ENCODE measurements around the gene CAMK1D.
"Not testable (repeated sequence)": the region's sequence is repeated elsewhere in the genome, so short reads cannot be mapped to it uniquely, and the experiment has no call there.

The CAMK1D gene

DNA sequence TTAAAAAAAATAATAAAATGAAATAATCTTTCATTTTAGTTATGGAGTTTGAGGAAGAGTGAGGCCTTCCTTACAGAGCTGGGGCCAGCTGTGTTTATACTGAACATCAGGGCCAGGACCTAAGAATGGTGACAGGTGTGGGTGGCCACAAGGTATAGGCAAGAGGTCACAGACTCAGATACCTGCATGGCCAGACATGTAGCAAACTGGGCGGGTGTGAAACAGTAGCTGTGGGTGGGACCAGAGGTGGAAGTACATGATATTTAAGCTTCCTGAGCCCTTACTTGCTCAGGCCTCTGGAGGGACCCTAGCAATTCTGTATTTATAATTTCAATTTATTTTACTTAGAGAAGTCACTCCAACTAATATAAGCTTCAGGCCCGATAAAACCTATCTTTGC, 27.7 kb upstream of the CAMK1D start:
- no peak overlapping the region for H3K4me3 ChIP-seq (ENCODE audit: low read depth, low read length)
- TF ChIP-seq, protein P1, sequence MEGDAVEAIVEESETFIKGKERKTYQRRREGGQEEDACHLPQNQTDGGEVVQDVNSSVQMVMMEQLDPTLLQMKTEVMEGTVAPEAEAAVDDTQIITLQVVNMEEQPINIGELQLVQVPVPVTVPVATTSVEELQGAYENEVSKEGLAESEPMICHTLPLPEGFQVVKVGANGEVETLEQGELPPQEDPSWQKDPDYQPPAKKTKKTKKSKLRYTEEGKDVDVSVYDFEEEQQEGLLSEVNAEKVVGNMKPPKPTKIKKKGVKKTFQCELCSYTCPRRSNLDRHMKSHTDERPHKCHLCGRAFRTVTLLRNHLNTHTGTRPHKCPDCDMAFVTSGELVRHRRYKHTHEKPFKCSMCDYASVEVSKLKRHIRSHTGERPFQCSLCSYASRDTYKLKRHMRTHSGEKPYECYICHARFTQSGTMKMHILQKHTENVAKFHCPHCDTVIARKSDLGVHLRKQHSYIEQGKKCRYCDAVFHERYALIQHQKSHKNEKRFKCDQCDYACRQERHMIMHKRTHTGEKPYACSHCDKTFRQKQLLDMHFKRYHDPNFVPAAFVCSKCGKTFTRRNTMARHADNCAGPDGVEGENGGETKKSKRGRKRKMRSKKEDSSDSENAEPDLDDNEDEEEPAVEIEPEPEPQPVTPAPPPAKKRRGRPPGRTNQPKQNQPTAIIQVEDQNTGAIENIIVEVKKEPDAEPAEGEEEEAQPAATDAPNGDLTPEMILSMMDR (IDR thresholded peaks at IDR 0.05; ENCODE audit: control insufficient read depth, extremely low read depth, insufficient read depth), result no peak
- no peak for DNase-seq (ENCODE audit: low read depth)

GRCh38 chr10:12322583-12323131, 26.7 kb upstream of the CAMK1D start:
- TF ChIP-seq, protein P1 (IDR thresholded peaks at IDR 0.05; ENCODE audit: control insufficient read depth, extremely low read depth, insufficient read depth), result no peak
- DNase-seq (ENCODE audit: low read depth), result no peak
- no peak overlapping the region for H3K4me3 ChIP-seq (ENCODE audit: low read depth, low read length)

DNA sequence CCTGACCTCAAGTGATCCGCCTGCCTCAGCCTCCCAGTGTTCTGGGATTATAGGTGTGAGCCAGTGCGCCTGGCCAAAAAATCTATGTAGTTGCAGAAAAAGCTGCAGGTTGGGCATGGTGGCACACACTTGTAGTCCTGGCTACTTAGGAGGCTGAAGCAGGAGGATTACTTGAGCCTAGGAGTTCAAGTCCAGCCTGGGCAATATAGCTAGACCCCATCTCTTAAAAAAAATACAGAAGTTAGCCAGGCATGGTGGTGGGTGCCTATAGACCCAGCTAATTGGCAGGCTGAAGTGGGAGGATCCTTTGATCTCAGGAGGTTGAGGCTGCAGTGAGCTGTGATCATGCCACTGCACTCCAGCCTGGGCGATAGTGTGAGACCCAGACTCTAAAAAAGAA, 24.8 kb upstream of the CAMK1D start:
- TF ChIP-seq, protein P1 (IDR thresholded peaks at IDR 0.05; ENCODE audit: control insufficient read depth, extremely low read depth, insufficient read depth), result no peak
- H3K4me3 ChIP-seq (ENCODE audit: low read depth, low read length), result no peak overlapping the region
- DNase-seq (ENCODE audit: low read depth), result no peak

GRCh38 chr10:12327074-12327473, 22.3 kb upstream of the CAMK1D start:
- TF ChIP-seq, protein P1 (IDR thresholded peaks at IDR 0.05; ENCODE audit: control insufficient read depth, extremely low read depth, insufficient read depth), result no peak
- no peak for DNase-seq (ENCODE audit: low read depth)
- no peak overlapping the region for H3K4me3 ChIP-seq (ENCODE audit: low read depth, low read length)

DNA sequence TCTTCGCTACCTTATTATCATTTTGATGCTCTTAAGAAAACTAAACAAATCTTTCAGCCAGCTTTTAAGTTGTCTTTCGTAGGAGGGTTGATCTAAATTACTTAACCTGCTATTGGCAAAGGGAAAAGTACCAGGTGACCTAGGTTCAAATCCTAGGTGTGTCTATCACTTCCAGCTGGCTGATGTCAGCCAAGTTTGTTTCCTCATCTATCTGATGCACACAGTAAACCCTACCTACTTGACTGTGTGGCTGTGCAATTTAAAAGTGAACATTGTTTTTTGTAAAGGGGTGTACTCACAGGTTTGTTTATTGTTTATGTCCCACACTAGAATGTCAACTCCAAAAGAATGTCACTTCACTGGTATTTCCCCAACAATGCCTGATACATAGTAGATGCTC, 21.9 kb upstream of the CAMK1D start:
- H3K4me3 ChIP-seq (ENCODE audit: low read depth, low read length), result no peak overlapping the region
- no peak for DNase-seq (ENCODE audit: low read depth)
- TF ChIP-seq, protein P1 (IDR thresholded peaks at IDR 0.05; ENCODE audit: control insufficient read depth, extremely low read depth, insufficient read depth), result no peak

- not testable (repeated sequence) for DNase-seq (ENCODE audit: low read depth); H3K4me3 ChIP-seq (ENCODE audit: low read depth, low read length)
These were observed 21.0 kb upstream of the CAMK1D start for GRCh38 chr10:12328312-12328711.

GRCh38 chr10:12332572-12333379, 16.6 kb upstream of the CAMK1D start:
- no peak for DNase-seq (ENCODE audit: low read depth)
- no peak overlapping the region for H3K4me3 ChIP-seq (ENCODE audit: low read depth, low read length)
- TF ChIP-seq, protein P1 (IDR thresholded peaks at IDR 0.05; ENCODE audit: control insufficient read depth, extremely low read depth, insufficient read depth), result no peak
